SKM-1 (cell line): Measurements from ENCODE around the gene MED25.

Experiments
- DNase-seq: peaks from one replicate; lab custom pipeline; 2025; ENCODE audit not compliant: unreplicated experiment; lab: John Stamatoyannopoulos, UW

MED25 gene

DNA sequence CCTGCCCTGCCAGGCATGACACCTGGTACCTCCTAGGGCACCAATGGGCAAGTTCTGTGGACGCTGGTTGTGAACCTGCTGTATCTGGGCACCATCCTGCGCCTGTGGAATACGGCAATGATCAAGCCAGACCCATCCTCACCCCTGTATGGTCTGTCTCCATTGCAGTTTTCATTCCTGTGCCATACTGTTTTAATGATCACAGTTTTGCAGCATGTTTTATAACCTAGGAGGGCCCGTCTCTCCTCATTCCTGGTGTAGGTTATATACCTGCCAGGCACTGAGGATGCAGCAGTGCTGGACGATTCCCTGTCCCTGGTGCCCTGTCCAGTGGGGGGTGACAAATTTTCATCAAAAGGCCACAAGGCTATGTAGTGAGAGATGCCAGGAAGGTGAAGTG, 65.0 kb downstream of the MED25 start:
- DNase-seq = no peak

DNA sequence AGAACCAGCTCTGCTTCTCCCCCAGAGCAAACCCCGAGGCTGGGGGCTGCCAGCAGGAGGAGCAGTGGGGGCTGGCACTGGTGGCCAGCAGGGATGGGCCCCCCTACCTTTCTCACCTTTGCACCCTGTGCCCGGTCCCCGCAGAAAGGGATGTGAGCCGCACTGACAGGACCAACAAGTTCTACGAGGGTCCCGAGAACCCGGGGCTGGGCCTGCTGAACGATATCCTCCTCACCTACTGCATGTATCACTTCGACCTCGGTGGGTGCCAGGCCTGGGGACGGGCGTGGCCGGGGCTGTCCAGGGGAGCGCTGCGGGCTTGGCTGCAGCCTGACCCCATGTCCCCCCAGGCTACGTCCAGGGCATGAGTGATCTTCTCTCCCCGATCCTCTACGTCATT, 66.0 kb downstream of the MED25 start:
- DNase-seq = no peak

- DNase-seq = no peak
These were observed 66.7 kb downstream of the MED25 start for GRCh38 chr19:49884760-49885159.
